Nephron (organoid): ENCODE measurements around the gene SH3BP2.

ENCODE experiments used
- H3K27ac Mint-ChIP-seq, 3 experiments: 2 replicates each; pipeline ENCODE4 v1.8.0; 2020; ENCODE audit warnings: mixed read lengths in 3 of 3, mild to moderate bottlenecking in 2 of 3, moderate library complexity in 1 of 3
- H3K27me3 Mint-ChIP-seq: 2 replicates; pipeline ENCODE4 v1.8.0; 2021; ENCODE audit warnings: low read depth, mild to moderate bottlenecking, moderate library complexity, mixed read lengths
- H3K36me3 Mint-ChIP-seq: 2 replicates; pipeline ENCODE4 v1.8.0; 2020; ENCODE audit warnings: low read depth, mixed read lengths
- H3K4me1 Mint-ChIP-seq: 2 replicates; pipeline ENCODE4 v1.8.0; 2020; ENCODE audit warnings: mixed read lengths
- H3K4me3 Mint-ChIP-seq, 3 experiments: 2 replicates each; pipeline ENCODE4 v1.8.0; 2020; ENCODE audit warnings: mild to moderate bottlenecking in 3 of 3, mixed read lengths in 3 of 3, moderate library complexity in 2 of 3
- H3K9me3 Mint-ChIP-seq: 2 replicates; pipeline ENCODE4 v1.8.0; 2020; ENCODE audit warnings: mixed read lengths
- TF ChIP-seq, protein P1 (sequence below), 3 experiments: fragments of 200-600 bp; sonication (generic); IDR thresholded peaks; one replicate each; pipeline ENCODE4 v1.5.0; 2021; ENCODE audit warnings: antibody characterized with exemption in 3 of 3; ENCODE audit not compliant: unreplicated experiment in 3 of 3

The SH3BP2 gene

DNA sequence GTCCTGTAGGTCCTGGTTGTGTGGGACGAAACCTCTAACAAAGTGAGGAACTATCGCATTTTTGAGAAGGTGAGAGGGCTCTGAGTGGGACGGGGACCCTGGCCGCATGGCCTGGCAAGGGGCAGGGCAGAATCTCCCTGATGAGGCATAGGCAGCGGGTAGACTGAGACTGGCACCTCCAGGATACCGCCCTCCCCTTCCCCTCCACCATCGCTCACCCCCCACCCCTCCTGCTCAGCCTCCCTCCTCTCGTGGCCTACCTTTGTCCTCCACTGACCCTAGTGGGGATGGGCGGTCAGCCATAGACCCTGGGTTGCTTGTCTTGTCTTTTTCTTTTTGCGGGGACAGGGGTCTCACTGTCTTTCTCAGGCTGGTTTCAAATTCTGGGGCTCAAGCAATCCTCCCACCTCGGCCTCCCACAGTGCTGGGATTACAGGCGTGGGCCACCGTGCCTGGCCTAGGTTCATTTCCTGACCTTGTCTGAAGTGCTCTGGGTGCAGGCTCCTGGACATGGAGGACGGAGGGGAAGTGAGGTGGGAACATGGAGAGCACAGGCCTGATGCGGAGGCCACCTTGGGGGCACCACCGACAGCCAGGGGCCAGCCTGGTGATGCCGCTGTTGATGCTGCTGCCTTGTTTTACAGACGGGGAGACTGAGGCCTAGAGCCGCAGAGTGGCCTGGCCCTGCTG lies 40.2 kb downstream of the SH3BP2 start:
- Mint-ChIP-seq H3K9me3 (no peaks in the 10 kb centered on the region), H3K4me1 (peaks cover 10% of the 10 kb centered on the region), H3K4me3 (no peak overlapping the region), H3K36me3 (peaks cover 13% of the 10 kb centered on the region), H3K27ac (no peak overlapping the region), H3K27me3 (no peaks in the 10 kb centered on the region)
- TF ChIP-seq, protein P1, sequence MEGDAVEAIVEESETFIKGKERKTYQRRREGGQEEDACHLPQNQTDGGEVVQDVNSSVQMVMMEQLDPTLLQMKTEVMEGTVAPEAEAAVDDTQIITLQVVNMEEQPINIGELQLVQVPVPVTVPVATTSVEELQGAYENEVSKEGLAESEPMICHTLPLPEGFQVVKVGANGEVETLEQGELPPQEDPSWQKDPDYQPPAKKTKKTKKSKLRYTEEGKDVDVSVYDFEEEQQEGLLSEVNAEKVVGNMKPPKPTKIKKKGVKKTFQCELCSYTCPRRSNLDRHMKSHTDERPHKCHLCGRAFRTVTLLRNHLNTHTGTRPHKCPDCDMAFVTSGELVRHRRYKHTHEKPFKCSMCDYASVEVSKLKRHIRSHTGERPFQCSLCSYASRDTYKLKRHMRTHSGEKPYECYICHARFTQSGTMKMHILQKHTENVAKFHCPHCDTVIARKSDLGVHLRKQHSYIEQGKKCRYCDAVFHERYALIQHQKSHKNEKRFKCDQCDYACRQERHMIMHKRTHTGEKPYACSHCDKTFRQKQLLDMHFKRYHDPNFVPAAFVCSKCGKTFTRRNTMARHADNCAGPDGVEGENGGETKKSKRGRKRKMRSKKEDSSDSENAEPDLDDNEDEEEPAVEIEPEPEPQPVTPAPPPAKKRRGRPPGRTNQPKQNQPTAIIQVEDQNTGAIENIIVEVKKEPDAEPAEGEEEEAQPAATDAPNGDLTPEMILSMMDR (IDR thresholded peaks at IDR 0.05; ENCODE audit: unreplicated experiment in 3 of 3) = no peak

DNA sequence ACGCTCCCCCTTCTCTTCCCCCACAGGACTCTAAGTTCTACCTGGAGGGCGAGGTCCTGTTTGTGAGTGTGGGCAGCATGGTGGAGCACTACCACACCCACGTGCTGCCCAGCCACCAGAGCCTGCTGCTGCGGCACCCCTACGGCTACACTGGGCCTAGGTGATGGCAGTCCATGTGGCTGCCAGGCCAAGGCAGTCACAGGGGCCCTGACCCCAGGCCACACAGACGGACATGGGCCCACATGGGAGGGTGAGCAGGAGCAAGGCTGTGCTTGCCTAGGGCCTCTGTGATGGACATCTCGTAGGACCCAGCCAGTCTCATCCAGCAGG lies 40.8 kb downstream of the SH3BP2 start:
- Mint-ChIP-seq H3K9me3 (no peaks in the 10 kb centered on the region), H3K4me1 (peaks cover 13% of the 10 kb centered on the region), H3K4me3 (no peak overlapping the region), H3K27me3 (no peaks in the 10 kb centered on the region), H3K36me3 (peaks cover 11% of the 10 kb centered on the region), H3K27ac (no peak overlapping the region)
- TF ChIP-seq, protein P1 (IDR thresholded peaks at IDR 0.05; ENCODE audit: unreplicated experiment in 3 of 3) = no peak

DNA sequence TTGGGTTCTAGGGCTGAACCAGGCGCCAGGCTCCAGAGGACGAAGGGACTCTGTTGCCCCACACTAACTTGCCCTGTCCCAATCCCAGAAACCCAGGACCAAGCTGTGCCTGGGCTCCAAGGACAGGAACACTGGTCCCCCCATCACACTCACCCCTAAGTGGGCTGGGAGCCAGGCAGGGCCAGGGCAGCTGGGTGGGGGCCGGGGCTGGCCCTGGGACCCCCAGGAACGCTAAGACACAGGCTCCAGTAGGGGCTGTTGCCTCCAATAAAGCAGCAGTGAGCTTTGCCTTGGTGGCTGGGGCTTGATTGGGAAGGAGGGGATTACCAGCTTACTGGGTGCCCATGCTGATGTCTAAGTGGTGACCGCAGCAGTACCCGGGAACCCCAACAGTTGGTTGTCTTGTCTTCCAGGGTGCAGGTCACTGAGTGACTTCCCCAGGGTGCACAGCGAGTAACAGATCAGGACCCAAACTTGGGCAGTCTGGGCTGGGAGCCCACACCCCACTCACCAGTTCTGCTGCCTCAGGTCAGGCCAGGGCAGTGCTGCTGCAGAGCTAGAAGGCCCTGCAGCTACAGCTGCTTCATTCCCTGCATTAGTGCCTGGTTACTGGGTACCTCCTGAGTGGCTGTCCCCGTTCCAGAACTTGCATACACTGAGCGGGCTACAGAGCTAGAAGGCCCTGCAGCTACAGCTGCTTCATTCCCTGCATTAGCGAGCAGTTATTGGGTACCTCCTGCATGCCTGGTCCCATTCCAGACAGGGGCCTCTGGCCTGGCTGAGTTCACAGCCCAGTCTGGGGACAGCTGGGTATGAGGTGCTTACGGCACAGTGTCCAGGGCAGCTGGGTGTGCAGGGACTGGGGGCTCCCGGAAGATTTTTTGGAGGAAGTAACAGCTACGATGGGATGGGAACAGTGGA lies 41.4 kb downstream of the SH3BP2 start:
- H3K9me3 Mint-ChIP-seq = no peaks in the 10 kb centered on the region
- no peak overlapping the region for H3K4me3 Mint-ChIP-seq
- no peaks in the 10 kb centered on the region for H3K27me3 Mint-ChIP-seq
- no peak overlapping the region for H3K27ac Mint-ChIP-seq
- H3K4me1 Mint-ChIP-seq = peaks cover 13% of the 10 kb centered on the region
- TF ChIP-seq, protein P1 (IDR thresholded peaks at IDR 0.05; ENCODE audit: unreplicated experiment in 3 of 3) = no peak
- H3K36me3 Mint-ChIP-seq = peaks cover 6% of the 10 kb centered on the region

DNA sequence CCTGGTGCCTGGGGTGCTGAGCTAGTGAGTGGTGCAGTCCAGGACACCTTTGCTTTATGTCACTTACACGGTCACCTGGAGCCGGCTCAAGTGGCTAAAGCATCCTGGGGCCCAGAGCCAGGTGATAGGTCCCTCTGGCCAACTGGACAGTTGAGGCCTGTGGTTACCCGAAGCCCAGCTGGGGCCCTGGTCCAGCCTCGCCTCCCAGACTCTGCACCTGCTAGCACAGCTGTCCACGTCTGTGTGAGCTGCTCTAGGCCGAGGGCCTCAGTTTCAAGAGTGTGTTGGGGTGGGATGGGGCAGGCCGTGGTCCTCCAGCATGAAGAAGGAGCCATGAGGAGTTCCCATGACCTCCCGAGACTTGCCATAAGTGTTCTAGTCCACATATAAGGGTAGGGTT lies 43.1 kb downstream of the SH3BP2 start:
- Mint-ChIP-seq H3K9me3 (peaks cover 4% of the 10 kb centered on the region), H3K36me3 (peaks cover 13% of the 10 kb centered on the region), H3K4me1 (peaks cover 13% of the 10 kb centered on the region), H3K27ac (no peak overlapping the region), H3K4me3 (no peak overlapping the region), H3K27me3 (no peaks in the 10 kb centered on the region)
- TF ChIP-seq, protein P1 (IDR thresholded peaks at IDR 0.05; ENCODE audit: unreplicated experiment in 3 of 3) = no peak

DNA sequence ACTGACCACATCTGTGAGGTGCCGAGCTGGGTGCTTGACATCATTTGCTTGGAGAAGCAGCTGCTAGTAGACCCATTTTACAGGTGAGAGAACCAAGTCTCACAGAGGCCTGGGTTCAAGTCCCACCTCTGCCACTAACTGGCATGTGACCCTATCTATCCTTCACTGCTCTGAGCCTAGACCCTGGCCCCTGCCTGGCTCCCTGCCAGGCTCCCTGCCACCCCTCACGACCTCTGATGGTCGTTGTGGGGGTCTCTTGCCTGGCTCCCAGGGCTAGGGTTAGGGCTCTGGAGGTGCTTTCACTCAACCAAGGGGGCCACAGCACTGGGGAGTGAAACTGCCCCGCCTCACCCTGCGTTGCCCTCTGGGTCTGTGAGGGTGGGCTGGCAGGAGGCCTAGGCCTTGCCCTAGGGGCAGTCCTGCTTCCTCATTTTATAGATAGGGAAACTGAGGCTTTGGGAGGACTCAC lies 43.5 kb downstream of the SH3BP2 start:
- Mint-ChIP-seq H3K27me3 (no peaks in the 10 kb centered on the region), H3K36me3 (peaks cover 15% of the 10 kb centered on the region), H3K4me1 (peaks cover 13% of the 10 kb centered on the region)

More for the DNA sequence above, 43.5 kb downstream of the SH3BP2 start:
- TF ChIP-seq, protein P1 (IDR thresholded peaks at IDR 0.05; ENCODE audit: unreplicated experiment in 3 of 3) = no peak
- H3K9me3 Mint-ChIP-seq = peaks cover 6% of the 10 kb centered on the region
- no peak overlapping the region for H3K4me3 Mint-ChIP-seq
- no peak overlapping the region for H3K27ac Mint-ChIP-seq
